ENCODE results near the gene KIF9.
"Not testable (repeated sequence)": the region's sequence is repeated elsewhere in the genome, so short reads cannot be mapped to it uniquely, and the experiment has no call there.

KIF9 gene

GRCh38 chr3:47250309-47251060 lies 32.1 kb downstream of the KIF9 start:
- DNase-seq, result no peak

GRCh38 chr3:47247131-47248064 lies 35.2 kb downstream of the KIF9 start:
- DNase-seq, result no peak

GRCh38 chr3:47245271-47245670 lies 37.3 kb downstream of the KIF9 start:
- DNase-seq, result no peak

GRCh38 chr3:47244531-47245100 lies 38.0 kb downstream of the KIF9 start:
- DNase-seq, result no peak

- no peak for DNase-seq
Observed at GRCh38 chr3:47243419-47244147, 39.0 kb downstream of the KIF9 start.

- DNase-seq, result no peak
Observed at GRCh38 chr3:47239929-47240328, 42.7 kb downstream of the KIF9 start.

- no peak for DNase-seq
Observed at GRCh38 chr3:47238017-47238416, 44.6 kb downstream of the KIF9 start.

- no peak for DNase-seq
Observed at GRCh38 chr3:47228088-47228487, 54.5 kb downstream of the KIF9 start.

GRCh38 chr3:47227678-47228077 lies 54.9 kb downstream of the KIF9 start:
- DNase-seq, result no peak

- no peak for DNase-seq
Observed at GRCh38 chr3:47225310-47225906, 57.2 kb downstream of the KIF9 start.

GRCh38 chr3:47223755-47224154 lies 58.8 kb downstream of the KIF9 start:
- DNase-seq, result no peak

- no peak for DNase-seq
Observed at GRCh38 chr3:47221798-47222197, 60.8 kb downstream of the KIF9 start.

- DNase-seq, result no peak
Observed at GRCh38 chr3:47210863-47211405, 71.7 kb downstream of the KIF9 start.

GRCh38 chr3:47206022-47206421 lies 76.6 kb downstream of the KIF9 start:
- not testable (repeated sequence) for DNase-seq

GRCh38 chr3:47204875-47205274 lies 77.7 kb downstream of the KIF9 start:
- no peak for DNase-seq

- no peak for DNase-seq
Observed at GRCh38 chr3:47202542-47202941, 80.1 kb downstream of the KIF9 start.

GRCh38 chr3:47197287-47197686 lies 85.3 kb downstream of the KIF9 start:
- DNase-seq, result no peak

- no peak for DNase-seq
Observed at GRCh38 chr3:47194994-47195393, 87.6 kb downstream of the KIF9 start.

GRCh38 chr3:47193871-47194859 lies 88.4 kb downstream of the KIF9 start:
- DNase-seq, result no peak

- no peak for DNase-seq
Observed at GRCh38 chr3:47186285-47186684, 96.3 kb downstream of the KIF9 start.

GRCh38 chr3:47181685-47182084 lies 100.9 kb downstream of the KIF9 start:
- not testable (repeated sequence) for DNase-seq

Measured in NCI-H774 (cell line).